ENCODE results near the gene TNS3. TPM values are rescaled to one million over a fixed set of nuclear protein-coding genes. Genes with fewer than 3 reads are reported as not detected.

TNS3 gene
- total and polyA plus RNA-seq, 2 of the 13 experiments (the other 11 are each of a cell fraction or from before 2014, with no cell fraction given): 52.9 to 55.7 TPM

DNA sequence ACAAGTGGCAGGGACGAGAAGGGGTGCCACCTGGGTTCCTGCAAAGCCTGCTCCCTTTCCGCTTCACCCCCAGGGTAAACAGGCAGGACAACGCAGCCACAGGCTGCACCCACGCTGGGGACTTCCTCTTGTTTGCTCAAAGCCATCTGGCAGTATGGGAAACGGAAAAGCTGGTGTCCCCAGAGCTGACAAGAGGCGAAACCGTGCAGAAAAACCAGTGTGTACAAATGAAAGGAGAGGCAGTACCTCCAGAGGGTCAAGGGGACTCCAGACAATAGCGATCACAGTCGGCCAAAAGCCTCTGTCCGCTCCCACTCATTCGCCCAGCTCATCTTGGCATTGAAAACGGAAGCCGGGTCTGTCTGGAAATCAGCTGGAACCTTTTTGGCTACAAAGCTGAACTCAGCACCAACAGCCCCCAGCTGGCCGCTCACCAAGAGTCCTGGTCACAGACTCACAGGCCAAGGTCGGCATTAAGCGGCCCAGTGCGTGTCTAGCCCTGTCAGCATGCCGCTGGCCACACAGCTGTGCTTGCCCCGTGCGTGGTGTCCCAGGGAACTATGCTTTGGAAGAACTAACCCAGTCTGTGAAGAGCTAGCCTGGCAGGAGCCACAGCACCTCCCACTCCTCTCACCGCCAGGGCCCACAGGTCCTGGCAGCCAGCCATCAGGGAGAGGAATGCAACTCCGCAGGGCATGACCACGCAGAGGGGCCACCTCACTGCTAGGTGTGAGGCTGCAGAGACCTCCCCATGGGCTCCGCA is 10.4 kb downstream of the TNS3 start (continued):
- no peak for TF ChIP-seq CEBPZ (IDR thresholded peaks at IDR 0.05; ENCODE audit: low read length)
- no peak for TF ChIP-seq HOXA9 (CRISPR knock-in tag; IDR thresholded peaks at IDR 0.05; ENCODE audit: borderline replicate concordance)
- no peak; the same call in 1 of the 2 replicates for TF ChIP-seq WIZ (CRISPR knock-in tag; IDR thresholded peaks at IDR 0.05)
- TF ChIP-seq ZNF10 (CRISPR knock-in tag; IDR thresholded peaks at IDR 0.05; ENCODE audit: borderline replicate concordance, low read depth): no peak
- TF ChIP-seq KAT7 (CRISPR knock-in tag; IDR thresholded peaks at IDR 0.05; ENCODE audit: borderline replicate concordance): peak; percentile 91
- TF ChIP-seq ZNF33B (CRISPR knock-in tag; IDR thresholded peaks at IDR 0.05): no peak; the same call in 1 of the 2 replicates
- TF ChIP-seq PAX8 (CRISPR knock-in tag; IDR thresholded peaks at IDR 0.05; ENCODE audit: borderline replicate concordance): no peak
- no peak for TF ChIP-seq FOSL1 (CRISPR knock-in tag; IDR thresholded peaks at IDR 0.05; ENCODE audit: borderline replicate concordance)
- no peak; the same call in 1 of the 2 replicates for TF ChIP-seq RERE (CRISPR knock-in tag; IDR thresholded peaks at IDR 0.05; ENCODE audit: low read depth)
- peak; percentile 63 for TF ChIP-seq RXRA (CRISPR knock-in tag; IDR thresholded peaks at IDR 0.05)
- TF ChIP-seq ZNF576 (CRISPR knock-in tag; IDR thresholded peaks at IDR 0.05): no peak
- TF ChIP-seq STAG1 (CRISPR knock-in tag; IDR thresholded peaks at IDR 0.05): peak; percentile 33
- no peak for TF ChIP-seq TBX3 (IDR thresholded peaks at IDR 0.05; ENCODE audit: borderline replicate concordance)
- no peak for TF ChIP-seq PCBP1 (IDR thresholded peaks at IDR 0.05; ENCODE audit: borderline replicate concordance, low read depth, low read length)
- no peak for TF ChIP-seq ZNF713 (CRISPR knock-in tag; IDR thresholded peaks at IDR 0.05)
- no peak for TF ChIP-seq SP4 (CRISPR knock-in tag; IDR thresholded peaks at IDR 0.05)
- TF ChIP-seq, protein P1, sequence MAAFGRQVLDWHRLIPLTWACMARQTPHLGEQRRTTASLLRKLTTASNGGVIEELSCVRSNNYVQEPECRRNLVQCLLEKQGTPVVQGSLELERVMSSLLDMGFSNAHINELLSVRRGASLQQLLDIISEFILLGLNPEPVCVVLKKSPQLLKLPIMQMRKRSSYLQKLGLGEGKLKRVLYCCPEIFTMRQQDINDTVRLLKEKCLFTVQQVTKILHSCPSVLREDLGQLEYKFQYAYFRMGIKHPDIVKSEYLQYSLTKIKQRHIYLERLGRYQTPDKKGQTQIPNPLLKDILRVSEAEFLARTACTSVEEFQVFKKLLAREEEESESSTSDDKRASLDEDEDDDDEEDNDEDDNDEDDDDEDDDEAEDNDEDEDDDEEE (CRISPR knock-in tag; IDR thresholded peaks at IDR 0.05): no peak
- no peak for TF ChIP-seq ZNF790 (CRISPR knock-in tag; IDR thresholded peaks at IDR 0.05; ENCODE audit: borderline replicate concordance)
- no peak for TF ChIP-seq SRF (IDR thresholded peaks at IDR 0.05; ENCODE audit: low read depth, low read length)
- peak; percentile 53; the same call in 1 of the 2 replicates for TF ChIP-seq ZNF788 (CRISPR knock-in tag; IDR thresholded peaks at IDR 0.05; ENCODE audit: borderline replicate concordance)

All from HepG2 (cell line).